SK-N-SH treated with all-trans-retinoic acid at 6 μM for 48 hours (cell line): ENCODE measurements around the gene GDF2.

Experiments used
- ARNTL ChIP-seq: fragments of 450-650 bp; formaldehyde crosslinking; IDR thresholded peaks from 2 replicates; pipeline ENCODE4 v1.5.0; 2020; ENCODE audit warnings: low read depth, mild to moderate bottlenecking, moderate library complexity, borderline replicate concordance
- BACH2 ChIP-seq: fragments of 250-450 bp; sonication (Bioruptor Pico); IDR thresholded peaks from 2 replicates; pipeline ENCODE4 v1.9.0; 2021; ENCODE audit warnings: mild to moderate bottlenecking, borderline replicate concordance
- CREB5 ChIP-seq: fragments of 250-450 bp; sonication (Bioruptor Pico); IDR thresholded peaks from 2 replicates; pipeline ENCODE4 v1.5.1; 2020; ENCODE audit warnings: low read depth, mild to moderate bottlenecking, moderate library complexity
- CSRNP3 ChIP-seq: fragments of 250-450 bp; sonication (Bioruptor Pico); IDR thresholded peaks from 2 replicates; pipeline ENCODE4 v1.5.1; 2021; ENCODE audit warnings: mild to moderate bottlenecking, moderate library complexity
- PATZ1 ChIP-seq: fragments of 250-450 bp; sonication (Bioruptor Pico); IDR thresholded peaks from 2 replicates; pipeline ENCODE4 v1.8.0; 2020; ENCODE audit warnings: mild to moderate bottlenecking, moderate library complexity, borderline replicate concordance
- RARB ChIP-seq: fragments of 250-450 bp; sonication (Bioruptor Pico); IDR thresholded peaks from 2 replicates; pipeline ENCODE4 v1.8.0; 2021; ENCODE audit warnings: mild to moderate bottlenecking, moderate library complexity
- TCF4 ChIP-seq: fragments of 250-450 bp; sonication (Bioruptor Pico); IDR thresholded peaks from 2 replicates; pipeline ENCODE4 v1.8.0; 2021; ENCODE audit warnings: mild to moderate bottlenecking, moderate library complexity, borderline replicate concordance
- TOX ChIP-seq: fragments of 250-450 bp; sonication (Bioruptor Pico); IDR thresholded peaks from 2 replicates; pipeline ENCODE4 v1.8.0; 2021; ENCODE audit warnings: mild to moderate bottlenecking, moderate library complexity, borderline replicate concordance
- ZFP30 ChIP-seq: fragments of 450-650 bp; formaldehyde crosslinking; IDR thresholded peaks from 2 replicates; pipeline ENCODE4 v1.5.0; 2022; ENCODE audit warnings: mild to moderate bottlenecking, moderate library complexity
- ZNF565 ChIP-seq: fragments of 450-650 bp; formaldehyde crosslinking; conservative IDR thresholded peaks from 2 replicates; pipeline ENCODE4 v1.5.0; 2020; ENCODE audit warnings: low read depth, mild to moderate bottlenecking, moderate library complexity

- TF ChIP-seq RARB (CRISPR knock-in tag) (no peak), ARNTL (CRISPR knock-in tag) (no peak), PATZ1 (CRISPR knock-in tag) (no peak), TCF4 (CRISPR knock-in tag) (no peak), CSRNP3 (CRISPR knock-in tag) (no peak), CREB5 (CRISPR knock-in tag) (no peak), ZNF565 (no peak), BACH2 (CRISPR knock-in tag) (no peak), TOX (no peak), ZFP30 (CRISPR knock-in tag) (no peak)
Measured at GRCh38 chr10:47291682-47292081, 30.6 kb upstream of the GDF2 start.
